ENCODE data around the gene BPIFB2.

- TF ChIP-seq, protein P1, sequence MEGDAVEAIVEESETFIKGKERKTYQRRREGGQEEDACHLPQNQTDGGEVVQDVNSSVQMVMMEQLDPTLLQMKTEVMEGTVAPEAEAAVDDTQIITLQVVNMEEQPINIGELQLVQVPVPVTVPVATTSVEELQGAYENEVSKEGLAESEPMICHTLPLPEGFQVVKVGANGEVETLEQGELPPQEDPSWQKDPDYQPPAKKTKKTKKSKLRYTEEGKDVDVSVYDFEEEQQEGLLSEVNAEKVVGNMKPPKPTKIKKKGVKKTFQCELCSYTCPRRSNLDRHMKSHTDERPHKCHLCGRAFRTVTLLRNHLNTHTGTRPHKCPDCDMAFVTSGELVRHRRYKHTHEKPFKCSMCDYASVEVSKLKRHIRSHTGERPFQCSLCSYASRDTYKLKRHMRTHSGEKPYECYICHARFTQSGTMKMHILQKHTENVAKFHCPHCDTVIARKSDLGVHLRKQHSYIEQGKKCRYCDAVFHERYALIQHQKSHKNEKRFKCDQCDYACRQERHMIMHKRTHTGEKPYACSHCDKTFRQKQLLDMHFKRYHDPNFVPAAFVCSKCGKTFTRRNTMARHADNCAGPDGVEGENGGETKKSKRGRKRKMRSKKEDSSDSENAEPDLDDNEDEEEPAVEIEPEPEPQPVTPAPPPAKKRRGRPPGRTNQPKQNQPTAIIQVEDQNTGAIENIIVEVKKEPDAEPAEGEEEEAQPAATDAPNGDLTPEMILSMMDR (IDR thresholded peaks at IDR 0.05 in 2 of 3, conservative IDR thresholded peaks at IDR 0.05 in 1 of 3; ENCODE audit: control insufficient read depth in 2 of 3, extremely low read depth in 1 of 3, insufficient read depth in 1 of 3, low read depth in 3 of 3, low read length in 3 of 3) = no peak
- no peak for TF ChIP-seq POLR2AphosphoS5 (IDR thresholded peaks at IDR 0.05; ENCODE audit: low read length)
- TF ChIP-seq, protein P2, sequence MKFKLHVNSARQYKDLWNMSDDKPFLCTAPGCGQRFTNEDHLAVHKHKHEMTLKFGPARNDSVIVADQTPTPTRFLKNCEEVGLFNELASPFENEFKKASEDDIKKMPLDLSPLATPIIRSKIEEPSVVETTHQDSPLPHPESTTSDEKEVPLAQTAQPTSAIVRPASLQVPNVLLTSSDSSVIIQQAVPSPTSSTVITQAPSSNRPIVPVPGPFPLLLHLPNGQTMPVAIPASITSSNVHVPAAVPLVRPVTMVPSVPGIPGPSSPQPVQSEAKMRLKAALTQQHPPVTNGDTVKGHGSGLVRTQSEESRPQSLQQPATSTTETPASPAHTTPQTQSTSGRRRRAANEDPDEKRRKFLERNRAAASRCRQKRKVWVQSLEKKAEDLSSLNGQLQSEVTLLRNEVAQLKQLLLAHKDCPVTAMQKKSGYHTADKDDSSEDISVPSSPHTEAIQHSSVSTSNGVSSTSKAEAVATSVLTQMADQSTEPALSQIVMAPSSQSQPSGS (IDR thresholded peaks at IDR 0.05; ENCODE audit: low read length) = no peak
- no peak for TF ChIP-seq BACH1 (IDR thresholded peaks at IDR 0.05; ENCODE audit: borderline replicate concordance)
- TF ChIP-seq RFX5 (IDR thresholded peaks at IDR 0.05; ENCODE audit: low read depth, low read length) = no peak
- TF ChIP-seq BRCA1 (IDR thresholded peaks at IDR 0.05; ENCODE audit: low read depth, low read length) = no peak
- TF ChIP-seq, protein P3, sequence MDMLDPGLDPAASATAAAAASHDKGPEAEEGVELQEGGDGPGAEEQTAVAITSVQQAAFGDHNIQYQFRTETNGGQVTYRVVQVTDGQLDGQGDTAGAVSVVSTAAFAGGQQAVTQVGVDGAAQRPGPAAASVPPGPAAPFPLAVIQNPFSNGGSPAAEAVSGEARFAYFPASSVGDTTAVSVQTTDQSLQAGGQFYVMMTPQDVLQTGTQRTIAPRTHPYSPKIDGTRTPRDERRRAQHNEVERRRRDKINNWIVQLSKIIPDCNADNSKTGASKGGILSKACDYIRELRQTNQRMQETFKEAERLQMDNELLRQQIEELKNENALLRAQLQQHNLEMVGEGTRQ (IDR thresholded peaks at IDR 0.05; ENCODE audit: borderline replicate concordance, low read depth, low read length) = no peak
- TF ChIP-seq ZNF384 (IDR thresholded peaks at IDR 0.05; ENCODE audit: borderline replicate concordance, low read depth, low read length) = no peak
- no peak for TF ChIP-seq POLR2AphosphoS2 (IDR thresholded peaks at IDR 0.05; ENCODE audit: low read depth, low read length)
These were observed 20.3 kb upstream of the BPIFB2 start for GRCh38 chr20:32987044-32987825.

Measured in GM12878 (cell line).